ENCODE measurements around the gene CYP4V2.
A peak's percentile ranks its signal among the peaks of the same experiment; 100 is the strongest.
"Not testable (repeated sequence)": the region's sequence is repeated elsewhere in the genome, so short reads cannot be mapped to it uniquely, and the experiment has no call there.

CYP4V2 gene

DNA sequence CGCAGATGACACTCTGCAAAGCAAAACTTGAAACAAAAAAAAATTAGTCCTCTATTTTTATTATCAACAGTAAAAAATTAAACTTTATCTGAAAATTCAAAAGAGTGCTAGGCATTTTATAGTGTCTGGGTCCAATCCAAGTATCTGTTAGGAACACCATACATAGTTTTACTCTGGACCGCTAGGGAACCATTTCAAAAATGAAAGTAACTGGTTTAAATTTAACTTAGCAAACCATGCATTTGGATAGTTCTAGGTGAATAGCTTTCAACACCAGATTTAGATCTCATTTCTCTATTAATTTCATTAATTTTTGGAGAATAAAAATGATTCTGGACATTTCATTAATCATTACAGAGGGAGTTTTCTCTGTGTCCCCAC, 37.1 kb downstream of the CYP4V2 start:
- no peak for DNase-seq (ENCODE audit: low spot score)

- no peak for DNase-seq (ENCODE audit: low spot score)
Observed at GRCh38 chr4:186234367-186234766, 43.0 kb downstream of the CYP4V2 start.

DNA sequence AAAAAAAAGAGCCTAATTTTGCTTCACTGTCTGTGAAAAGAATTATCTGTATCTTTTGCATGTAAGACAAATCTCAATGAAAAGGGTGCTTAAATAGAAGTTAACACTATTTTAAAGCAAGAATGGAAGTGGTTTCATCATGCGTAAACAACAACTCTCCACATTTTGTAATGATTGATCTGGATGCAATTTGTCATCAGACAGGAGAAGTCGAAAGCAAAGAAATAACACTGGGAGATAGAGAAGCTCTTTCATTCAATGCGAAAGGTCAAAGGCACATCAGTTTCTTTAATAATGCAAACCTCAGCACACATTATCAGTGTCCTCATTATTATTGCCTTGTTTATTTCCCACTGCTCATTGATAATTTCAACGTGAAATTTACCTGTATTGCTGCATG, 44.8 kb downstream of the CYP4V2 start:
- DNase-seq (ENCODE audit: low spot score) = no peak

- DNase-seq (ENCODE audit: low spot score) = peak; percentile 2
Observed at GRCh38 chr4:186240452-186240847, 49.1 kb downstream of the CYP4V2 start.

DNA sequence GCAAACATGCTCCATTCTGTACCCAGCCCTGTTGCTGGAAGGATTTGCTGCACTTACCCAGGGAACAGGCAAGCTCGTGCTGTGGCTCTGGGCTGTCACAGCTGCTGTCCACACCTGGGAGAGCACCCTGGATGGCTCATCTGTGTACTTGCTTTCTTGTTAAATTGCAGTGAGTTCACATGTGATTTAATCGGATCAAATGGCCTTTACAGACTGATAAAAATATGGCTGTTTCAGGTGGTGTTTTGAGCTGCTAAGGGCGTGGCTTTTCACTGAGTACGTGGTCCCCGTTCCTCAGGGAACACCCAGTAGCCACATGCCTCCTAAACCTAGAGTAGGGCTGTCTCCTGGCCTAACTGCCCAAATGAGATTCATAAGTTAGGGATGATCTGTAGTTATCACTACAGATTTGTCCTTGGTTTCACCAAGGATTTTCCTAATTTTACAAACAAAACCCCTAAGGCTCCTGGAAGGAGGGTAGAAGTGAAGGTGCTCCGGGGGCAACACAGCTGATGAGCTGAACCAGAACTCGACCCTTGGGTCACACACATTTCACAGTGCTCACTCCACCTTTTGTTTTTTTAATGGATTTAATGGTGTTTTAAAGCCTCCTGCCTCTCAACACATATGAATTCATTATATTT, 49.6 kb downstream of the CYP4V2 start:
- DNase-seq (ENCODE audit: low spot score) = no peak

GRCh38 chr4:186241616-186242015, 50.2 kb downstream of the CYP4V2 start:
- DNase-seq (ENCODE audit: low spot score) = peak; percentile 58

DNA sequence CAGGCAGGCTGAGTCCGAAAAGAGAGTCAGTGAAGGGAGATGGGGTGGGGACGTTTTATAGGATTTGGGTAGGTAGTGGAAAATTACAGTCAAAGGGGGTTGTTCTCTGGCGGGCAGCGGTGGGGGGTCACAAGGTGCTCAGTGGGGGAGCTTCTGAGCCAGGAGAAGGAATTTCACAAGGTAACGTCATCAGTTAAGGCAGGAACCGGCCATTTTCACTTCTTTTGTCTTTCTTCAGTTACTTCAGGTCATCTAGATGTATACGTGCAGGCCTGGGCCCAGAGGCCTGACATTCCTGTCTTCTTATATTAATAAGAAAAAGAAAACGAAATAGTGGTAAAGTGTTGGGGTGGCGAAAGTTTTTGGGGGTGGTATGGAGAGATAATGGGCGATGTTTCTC, 50.7 kb downstream of the CYP4V2 start:
- DNase-seq (ENCODE audit: low spot score) = not testable (repeated sequence)

DNA sequence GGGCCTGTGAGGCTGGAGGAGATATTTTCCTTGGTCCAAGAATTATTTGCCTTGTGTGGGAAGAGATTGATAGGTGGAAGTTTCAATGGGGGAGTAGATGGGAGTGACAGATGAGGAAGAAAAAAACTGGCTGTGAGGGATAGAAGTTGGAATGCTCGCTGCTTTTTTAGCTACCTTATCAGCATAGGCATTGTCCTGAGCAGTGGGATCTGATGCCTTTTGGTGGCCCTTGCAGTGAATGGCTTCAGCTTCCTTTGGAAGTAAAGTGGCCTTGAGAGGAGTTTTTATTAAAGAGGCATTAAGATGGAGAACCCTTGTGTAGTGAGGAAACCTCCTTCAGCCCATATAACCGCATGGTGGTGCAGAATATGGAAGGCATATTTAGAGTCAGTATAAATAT, 52.0 kb downstream of the CYP4V2 start:
- no peak for DNase-seq (ENCODE audit: low spot score)

DNA sequence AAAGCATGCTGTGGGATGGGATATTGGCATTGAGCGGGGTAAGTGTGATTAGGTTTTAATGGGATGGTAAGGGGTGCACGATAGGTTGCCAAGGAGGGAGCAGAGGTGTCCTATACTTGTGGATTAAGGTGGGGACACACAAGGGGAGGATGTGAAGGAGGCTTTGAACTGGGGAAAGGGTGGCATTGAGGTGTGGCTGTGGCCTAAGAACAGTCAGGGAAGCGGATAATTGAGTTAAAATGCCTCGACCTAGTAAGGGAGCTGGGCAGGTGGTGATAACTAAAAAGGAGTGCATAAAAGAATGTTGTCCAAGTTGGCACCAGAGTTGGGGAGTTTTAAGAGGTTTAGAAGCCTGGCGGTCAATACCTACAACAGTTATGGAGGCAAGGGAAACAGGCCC, 53.5 kb downstream of the CYP4V2 start:
- DNase-seq (ENCODE audit: low spot score) = no peak

DNA sequence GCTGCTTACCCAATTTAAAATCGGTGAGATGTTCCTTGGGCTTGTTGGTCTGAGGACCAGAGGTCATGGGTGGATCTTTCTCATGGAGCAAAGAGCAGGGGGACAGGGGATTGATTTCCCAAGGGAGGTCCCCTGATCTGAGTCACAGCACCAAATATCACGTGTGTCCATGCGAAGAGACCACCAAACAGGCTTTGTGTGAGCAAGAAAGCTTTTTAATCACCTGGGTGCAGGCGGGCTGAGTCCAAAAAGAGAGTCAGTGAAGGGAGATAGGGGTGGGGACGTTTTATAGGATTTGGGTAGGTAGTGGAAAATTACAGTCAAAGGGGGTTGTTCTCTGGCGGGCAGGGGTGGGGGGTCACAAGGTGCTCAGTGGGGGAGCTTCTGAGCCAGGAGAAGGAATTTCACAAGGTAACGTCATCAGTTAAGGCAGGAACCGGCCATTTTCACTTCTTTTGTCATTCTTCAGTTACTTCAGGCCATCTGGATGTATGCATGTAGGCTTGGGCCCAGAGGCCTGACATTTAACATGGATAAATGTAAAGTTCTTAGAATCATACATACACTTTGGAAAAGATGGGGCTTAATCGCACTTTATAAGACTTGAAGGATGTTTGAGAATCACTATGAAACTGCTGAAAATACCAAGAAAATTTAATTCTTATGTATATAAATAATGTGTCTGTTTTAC, 55.8 kb downstream of the CYP4V2 start:
- DNase-seq (ENCODE audit: low spot score) = not testable (repeated sequence)

DNA sequence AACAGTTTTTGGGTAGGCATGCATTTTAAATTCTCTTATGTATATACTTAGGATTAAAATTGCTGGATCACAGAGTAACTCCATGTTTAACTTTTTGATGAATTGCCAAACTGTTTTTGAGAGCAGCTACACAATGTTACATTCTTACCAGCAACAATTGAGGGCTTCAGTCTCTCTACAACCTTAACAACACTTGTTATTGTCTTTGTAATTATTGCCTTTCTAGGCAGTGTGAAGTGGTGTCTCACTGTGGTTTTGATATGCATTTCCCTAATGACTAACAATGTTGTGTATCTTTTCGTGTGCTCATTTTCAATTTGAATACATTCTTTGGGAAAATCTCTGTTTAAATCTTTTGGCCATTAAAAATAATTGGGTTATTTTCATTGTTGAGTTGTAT, 57.3 kb downstream of the CYP4V2 start:
- no peak for DNase-seq (ENCODE audit: low spot score)

GRCh38 chr4:186249785-186250754, 58.7 kb downstream of the CYP4V2 start:
- DNase-seq (ENCODE audit: low spot score) = no peak

GRCh38 chr4:186250760-186251159, 59.4 kb downstream of the CYP4V2 start:
- no peak for DNase-seq (ENCODE audit: low spot score)

- DNase-seq (ENCODE audit: low spot score) = no peak
Observed at GRCh38 chr4:186255122-186255521, 63.8 kb downstream of the CYP4V2 start.

DNA sequence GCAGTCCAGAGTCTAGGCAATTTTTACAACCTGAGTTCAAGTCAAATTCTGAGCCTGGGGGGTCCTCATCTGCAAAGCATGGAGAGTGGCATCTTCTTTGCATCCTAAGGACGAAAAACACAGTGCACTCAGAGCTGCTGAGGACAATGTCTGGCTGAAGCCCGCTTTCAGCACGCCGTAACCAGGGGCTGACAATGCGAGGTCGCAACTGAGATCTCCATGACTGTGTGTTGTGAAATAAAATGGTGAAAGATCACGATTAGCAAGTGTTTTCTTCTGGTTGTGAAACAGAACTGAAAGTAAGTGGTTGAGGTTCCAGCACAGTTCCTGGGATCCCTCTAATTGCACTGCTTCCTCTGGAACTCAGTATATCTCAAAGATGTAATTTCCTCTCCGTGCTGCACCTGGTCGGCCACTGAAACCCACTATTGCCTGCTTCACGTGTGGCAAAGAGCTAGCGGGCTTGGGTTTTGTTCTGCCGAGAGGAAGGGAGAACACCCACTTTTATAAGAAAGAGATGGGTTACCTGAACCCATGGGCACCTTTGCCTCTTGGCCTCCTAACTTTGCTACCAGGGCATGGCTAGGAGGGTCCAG, 66.9 kb downstream of the CYP4V2 start:
- DNase-seq (ENCODE audit: low spot score) = no peak

GRCh38 chr4:186260117-186260503, 68.7 kb downstream of the CYP4V2 start:
- no peak for DNase-seq (ENCODE audit: low spot score)

Data from cerebellar cortex (tissue), 1 donor.